HG03521 (cell line): ENCODE measurements around the gene FOXN3.

ENCODE experiments used
- ATAC-seq: cut with Tn5 transposase; IDR thresholded peaks from one replicate; pipeline ENCODE4 v1.9.1; 2021; ENCODE audit warnings: mild to moderate bottlenecking, moderate library complexity; ENCODE audit not compliant: unreplicated experiment

Gene FOXN3

DNA sequence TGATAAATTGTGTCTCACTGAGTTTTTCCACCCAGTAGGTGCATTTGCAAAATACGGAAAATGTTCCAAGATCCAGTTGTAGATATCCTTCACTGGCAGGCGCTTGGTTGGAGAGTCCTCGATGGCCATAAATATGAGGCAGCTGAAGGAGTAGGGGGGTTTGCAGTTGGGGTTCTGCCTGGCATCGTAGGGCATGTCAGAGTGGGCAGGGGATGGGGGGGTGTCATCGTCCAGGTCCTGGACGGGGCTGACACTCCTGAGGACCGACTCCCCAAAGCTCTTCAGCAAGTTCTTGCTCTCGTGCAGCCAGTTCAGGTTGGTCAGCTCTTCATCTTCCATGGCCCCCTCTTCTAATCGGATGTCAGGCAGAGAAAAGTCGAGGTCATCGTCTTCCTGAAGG, 5.1 kb downstream of the FOXN3 start:
- no peak for ATAC-seq

DNA sequence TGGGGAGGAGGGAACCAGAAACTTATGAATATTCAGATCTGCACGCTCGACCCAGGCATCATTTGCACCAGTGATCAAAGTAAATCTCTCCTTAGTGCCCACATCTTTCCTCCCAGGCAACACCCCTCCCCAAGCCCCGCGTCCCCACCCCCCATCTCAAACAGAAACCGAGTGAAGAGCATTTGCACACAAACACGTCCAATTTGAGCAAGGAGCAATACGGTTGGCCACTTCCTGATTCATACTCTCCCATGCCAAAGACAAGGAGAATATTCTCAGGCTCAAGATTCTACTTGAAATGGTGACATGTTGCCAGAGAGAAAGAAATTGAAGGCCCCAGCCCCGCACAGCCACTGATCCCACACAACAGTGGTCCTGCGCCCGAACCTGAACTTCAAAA, 7.1 kb downstream of the FOXN3 start:
- ATAC-seq: no peak

DNA sequence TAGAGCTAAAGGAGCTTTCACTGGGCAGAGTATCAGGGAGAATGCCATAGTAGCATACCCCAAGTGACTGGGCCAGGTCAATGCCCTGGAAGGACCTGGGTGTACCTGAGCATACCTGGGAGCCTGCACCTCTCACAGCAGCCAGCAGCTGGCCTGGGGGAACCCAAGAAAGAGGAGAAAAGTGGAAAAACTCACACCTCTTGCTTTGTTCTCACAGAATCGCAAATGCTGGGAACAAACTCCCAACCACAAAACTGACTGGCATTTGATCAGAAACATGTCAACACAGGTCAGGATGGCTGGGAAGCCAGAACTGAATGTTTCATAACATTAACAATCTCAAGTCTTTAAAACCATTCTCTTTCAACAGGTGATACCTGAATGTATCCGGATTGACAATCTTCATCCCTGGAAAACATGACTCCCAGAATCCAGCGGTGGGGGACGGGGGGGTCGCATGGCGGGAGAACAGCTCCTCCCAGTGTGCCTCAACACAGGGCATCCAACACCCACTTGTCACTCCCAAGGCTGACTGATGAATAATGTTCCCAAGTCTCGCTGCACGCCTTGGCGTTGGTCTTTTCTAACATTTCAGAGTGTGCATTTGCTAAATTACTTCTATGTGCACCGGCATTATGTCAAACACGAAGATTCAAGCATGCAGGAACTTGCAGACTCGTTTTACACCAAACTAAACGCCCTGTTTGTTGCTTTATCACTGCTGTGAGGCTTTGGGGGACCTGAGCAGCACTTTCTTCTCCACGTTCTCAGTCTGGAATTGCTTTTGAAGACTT, 7.9 kb downstream of the FOXN3 start:
- no peak for ATAC-seq

DNA sequence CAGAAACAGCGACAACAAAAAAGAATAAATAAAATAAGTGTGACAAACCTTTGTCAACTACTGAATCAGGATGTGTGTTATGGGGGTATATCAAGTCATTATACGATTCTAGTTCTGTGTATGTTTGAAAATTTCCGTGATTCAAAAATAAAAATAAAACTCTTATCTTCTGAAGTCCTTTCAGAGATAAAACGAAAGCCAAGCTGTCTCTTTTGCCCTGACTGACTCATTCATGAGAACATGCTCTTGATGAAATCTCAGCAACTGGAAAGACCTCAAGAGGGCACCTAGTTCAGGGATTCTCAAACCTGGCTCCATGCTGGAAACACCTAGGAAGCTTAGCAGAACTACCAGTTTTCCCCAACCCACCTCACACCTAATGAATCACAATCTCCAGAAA, 9.2 kb downstream of the FOXN3 start:
- no peak for ATAC-seq

DNA sequence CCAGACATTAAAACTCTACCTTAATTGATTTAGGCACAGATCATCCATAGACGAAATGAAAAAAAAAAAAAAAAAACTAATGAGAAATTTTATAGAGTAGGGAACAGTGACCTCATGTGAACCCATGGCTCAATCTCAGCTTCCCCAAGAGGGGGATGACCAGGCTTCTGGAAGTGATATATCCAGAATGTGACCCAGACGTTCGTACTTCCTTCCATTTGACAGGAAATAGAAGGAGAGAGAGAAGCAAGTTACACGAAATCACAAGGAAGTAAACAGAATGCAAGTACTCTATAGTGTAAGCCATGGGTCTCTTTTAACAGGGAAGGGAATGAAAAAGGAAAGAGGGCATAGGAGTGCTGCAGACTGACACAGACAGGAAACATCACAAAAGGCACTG, 10.1 kb downstream of the FOXN3 start:
- ATAC-seq: no peak

DNA sequence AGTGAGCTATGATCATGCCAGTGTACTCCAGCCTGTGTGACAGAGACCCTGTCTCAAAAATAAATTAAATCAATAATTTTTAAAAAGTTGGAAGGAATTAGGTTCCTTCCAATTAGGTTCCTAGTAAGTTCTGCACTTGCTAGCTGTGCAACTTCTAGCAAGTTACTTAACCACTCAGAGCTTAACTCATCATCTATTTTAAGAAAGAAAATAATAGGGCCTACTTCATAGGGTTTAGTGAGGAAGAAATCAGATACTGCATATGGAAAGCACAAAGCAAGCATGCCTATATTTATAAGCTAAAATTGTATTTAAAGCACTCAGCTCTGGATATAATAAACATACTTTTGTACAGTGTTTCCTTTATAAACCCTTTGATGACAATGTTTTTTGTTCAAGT, 10.7 kb downstream of the FOXN3 start:
- no peak for ATAC-seq

DNA sequence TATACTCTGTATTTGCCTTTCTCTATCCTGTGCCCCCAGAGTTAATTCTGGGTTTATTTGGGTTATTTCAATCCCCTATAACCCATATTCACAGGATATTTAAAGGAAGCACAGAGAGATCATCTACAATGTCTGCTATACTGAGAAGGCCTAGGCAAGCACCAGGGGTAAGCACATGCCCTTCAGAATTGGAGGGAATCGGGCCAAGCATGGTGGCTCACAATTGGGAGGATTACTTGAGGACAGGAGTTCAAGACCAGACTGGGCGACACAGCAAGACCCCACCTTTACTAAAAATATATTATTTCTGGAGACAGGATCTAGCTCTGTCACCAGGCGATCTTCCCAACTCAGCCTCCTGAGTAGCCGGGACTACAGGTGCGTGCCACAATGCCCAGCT, 11.3 kb downstream of the FOXN3 start:
- ATAC-seq: no peak

DNA sequence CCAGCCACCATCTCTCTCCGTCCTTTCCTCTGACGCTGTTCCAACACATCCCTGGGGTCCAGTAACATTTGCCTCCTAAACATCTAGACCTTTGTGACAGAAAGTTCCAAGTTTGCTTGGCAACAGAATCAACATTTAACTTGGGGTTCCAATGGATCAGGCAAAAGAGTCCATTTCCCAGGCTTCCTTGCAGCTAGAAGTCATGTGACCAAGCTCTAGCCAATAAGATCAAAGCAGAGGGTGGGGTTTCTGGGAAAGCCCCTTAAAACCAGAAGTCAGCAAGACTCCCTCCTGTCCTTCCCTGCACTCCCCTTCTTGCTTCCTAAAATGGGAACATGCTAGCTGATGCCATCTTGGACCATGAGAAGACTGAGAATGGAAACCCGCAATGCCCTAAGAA, 14.7 kb downstream of the FOXN3 start:
- ATAC-seq: no peak

DNA sequence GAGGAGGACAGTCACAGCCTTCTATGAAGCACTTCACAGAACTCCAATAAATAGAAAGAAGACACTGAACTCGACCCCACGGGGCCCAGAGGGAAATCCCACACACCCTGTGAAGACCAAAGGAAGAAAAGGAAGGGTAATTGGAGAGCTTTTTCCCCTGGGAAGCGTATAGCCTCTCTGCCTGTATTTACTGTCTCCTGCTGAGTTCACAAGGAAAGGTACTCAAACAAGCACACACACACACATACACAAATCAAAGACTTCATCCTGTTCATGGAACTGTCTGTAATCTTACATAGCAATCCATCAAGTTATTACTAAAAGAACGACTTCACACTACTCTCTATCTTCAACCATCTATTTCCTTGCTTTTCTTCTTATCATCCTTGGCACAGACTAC, 15.3 kb downstream of the FOXN3 start:
- no peak for ATAC-seq

DNA sequence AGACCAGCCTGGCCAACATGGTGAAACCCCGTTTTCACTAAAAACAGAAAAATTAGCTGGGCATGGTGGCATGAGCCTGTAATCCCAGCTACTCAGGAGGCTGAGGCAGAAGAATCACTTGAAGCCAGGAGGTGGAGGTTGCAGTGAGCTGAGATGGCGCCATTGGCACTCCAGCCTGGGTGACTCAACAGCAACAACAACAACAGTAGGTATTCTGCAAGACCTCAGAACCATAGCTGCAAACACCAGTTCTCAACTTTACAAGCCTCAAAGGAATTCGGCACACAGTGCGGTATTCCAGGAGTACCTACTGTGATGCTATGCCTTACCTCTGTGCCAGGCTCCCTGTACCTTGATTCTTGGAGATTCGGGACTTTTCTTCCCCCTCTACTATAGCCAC, 15.8 kb downstream of the FOXN3 start:
- ATAC-seq: no peak

DNA sequence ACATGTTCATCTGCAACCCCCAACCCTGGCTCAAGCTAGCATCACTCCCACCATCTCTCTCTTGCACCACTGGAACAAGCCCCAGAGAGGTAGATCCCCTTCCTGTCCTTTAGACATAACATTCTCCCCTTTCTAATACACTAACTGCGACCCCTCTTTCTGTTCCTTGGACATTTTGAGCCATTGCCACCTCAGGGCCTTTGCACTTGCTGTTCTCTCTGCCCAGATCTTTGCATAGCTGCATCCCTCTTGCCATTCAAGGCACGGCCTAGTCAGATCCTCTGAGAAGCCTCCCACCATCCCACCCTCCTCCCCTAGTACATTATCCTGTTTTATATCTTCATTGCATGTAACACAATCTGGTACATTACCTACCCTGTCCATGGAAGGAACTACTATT, 16.5 kb downstream of the FOXN3 start:
- ATAC-seq: no peak

DNA sequence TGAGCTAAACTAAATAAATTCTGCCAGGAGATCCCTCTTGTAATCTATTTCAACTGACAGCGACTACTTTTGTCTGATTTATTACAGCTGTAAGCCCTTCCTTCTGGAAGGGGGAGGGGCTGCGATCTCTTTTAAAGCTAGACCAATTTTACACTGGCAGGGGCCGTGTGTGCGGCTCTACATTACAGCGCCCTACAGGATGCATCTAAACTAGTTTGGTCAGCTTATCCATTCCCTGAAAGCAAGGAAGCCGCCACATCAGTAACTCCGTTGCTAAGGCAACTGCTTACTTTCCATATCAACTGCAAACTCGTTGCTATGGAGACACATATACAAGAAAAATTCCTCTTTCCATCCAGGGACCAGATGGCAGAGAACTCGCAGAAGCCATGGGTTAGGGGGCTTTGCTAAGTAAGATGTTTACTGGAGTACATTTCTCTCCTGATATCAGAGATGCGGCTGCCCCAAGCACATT, 17.4 kb downstream of the FOXN3 start:
- no peak for ATAC-seq

DNA sequence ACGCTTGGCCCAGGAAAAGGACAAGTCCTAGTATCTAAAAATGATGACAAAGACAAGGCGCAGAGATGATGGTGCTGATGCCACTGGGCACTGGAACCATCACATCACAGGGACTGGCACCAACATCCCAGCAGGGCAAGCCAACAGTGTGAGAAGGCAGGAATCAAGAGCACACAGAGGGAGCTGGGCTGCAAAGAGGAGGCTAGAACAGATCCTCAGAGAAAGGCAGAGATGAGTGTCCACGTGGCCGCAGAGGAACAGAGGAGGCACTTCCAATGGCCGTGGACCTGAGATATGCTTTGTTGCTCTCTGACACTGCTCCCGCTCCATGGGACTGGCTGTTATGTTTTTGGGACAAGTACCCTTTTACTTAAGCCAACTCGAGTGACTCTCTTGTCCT, 17.9 kb downstream of the FOXN3 start:
- no peak for ATAC-seq

DNA sequence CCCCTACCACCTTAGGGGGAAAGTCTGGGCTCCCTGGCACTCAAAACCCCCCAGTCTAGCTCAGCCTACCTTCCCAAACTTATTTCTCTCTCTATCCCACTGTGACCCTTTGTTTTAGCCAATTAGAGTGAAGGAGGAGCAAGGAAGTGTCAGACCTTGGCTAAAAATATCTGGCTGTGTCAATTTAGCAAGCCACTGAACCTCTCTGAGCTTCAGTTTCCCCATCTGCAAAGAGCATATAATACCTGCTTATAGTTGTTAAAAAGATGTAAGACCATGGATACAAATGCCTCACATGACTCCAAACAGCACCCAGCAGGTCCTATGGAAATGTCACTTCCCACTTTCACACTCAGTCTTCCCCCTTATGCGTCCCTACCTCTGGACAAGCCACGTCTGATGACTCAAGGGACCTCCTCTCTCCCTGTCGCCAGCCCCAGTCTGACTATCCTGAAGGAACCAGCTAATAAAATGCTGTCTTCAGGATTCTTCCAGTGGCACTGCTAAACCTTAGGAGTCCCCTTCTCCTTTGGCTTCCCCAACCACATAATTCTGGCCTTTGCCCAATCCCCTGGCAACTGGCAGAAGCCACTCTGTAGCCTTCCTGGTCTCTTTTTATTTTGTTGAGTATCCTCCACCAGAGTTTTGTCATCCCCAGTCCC, 19.3 kb downstream of the FOXN3 start:
- no peak for ATAC-seq

DNA sequence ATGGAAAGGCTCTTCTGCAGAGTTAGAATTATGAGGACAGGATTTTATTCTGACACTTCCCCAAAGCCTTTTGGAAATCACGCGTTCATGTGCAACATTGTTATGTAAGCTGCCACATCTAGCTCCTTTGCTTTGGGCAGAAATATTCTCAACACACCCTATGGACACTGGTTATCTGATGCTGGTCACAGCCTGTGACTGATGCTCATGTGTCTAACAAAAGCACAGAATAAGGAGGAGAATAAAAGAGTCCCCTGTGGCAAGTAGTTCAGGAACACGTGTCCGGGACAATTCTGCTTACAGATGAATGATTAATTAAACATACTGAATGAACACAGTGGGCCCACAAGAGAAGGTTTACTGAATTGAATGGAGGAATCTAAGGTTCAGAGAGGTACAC, 22.1 kb downstream of the FOXN3 start:
- ATAC-seq: no peak

DNA sequence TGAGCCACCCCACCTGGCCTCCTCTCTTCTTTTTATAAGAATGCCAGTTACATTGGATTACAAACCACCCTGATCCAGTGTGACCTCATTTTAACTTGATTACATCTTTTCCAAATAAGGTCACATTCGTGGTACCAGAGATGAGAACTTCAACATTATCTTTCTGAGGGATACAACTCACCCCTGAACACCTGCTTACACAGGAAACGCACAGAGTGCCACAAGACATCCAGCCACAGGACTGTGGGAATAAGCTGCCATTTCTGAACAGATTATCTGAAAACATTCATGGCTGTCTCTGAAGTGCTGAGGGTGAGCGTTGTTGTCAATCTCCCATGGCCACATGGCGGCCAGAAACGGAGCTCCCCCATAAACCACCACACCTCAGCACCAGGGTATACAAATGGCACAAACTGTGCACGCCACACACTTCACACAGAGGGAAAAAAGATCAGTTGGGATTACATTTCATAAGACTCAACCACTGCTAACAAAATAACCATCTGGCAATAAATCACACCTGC, 23.7 kb downstream of the FOXN3 start:
- ATAC-seq: no peak

DNA sequence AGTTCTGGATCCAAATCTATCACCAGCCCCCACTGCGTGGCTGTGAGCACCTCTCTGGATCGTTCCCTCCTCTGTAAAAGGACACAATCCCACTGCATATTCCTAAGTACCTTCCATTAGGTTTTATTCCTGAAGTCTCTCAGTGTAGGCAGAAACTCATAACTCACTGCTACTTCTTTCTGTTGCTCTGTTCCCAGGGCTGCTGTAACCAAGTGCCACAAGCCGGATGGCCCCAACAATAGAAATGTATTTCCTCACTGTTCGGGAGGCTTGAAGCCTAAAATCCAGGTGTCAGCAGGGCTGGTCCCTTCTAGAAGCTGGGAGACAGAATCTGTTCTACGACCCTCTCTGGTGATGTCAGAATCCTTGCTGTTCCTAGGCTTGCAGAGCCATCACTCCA, 24.9 kb downstream of the FOXN3 start:
- no peak for ATAC-seq

DNA sequence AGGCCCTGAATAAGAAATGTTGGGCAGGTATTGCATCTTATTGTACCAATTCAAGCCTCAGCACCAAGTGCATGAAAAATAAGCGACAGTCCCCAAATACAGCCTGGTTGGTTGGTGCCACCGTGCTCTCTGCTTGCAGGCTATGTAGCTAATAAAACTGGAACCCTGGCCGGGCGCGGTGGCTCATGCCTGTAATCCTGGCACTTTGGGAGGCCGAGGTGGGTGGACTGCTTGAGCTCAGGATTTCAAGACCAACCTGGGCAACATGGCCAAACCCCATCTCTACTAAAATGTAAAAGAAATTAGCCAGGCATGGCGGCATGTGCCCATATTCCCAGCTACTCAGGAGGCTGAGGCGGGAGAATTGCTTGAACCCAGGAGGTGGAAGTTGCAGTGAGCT, 25.5 kb downstream of the FOXN3 start:
- ATAC-seq: no peak

DNA sequence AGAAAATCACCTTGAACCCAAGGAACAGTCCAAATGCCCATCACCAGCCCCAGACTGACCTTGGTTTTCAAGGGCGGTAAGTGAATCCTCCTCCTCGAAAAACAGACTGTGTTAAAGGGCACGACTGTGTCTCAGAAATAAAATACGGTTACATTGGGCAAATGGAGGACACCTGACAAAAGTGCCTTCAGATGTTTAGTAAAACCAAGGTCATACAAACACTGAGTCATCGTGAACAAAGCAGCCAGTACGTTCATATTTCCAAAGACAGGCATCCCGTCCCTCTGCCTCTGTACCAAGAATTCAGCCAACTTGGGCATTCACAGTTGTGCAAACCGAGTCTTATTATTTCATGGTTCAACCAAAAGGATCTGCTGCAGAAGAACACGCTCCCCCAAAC, 25.9 kb downstream of the FOXN3 start:
- ATAC-seq: no peak

DNA sequence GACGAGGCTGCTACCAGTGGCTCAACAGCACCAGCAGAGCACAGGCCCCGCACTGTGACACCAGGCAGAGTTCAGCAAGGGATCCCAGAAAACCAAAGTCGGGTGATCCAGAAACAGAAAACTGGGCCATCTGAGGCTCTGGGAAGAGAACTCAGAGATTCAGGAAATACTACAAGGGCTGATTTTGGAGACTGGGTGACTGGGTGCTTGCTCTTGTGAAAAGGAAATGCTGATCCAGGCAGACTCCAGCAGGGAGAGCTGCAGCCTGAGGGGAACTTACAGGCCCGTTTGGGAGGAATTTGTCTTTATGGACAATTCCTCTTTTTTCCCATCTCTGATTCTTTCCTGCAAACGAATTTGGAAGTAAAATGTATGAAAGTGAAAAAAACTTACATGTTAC, 28.2 kb downstream of the FOXN3 start:
- no peak for ATAC-seq

DNA sequence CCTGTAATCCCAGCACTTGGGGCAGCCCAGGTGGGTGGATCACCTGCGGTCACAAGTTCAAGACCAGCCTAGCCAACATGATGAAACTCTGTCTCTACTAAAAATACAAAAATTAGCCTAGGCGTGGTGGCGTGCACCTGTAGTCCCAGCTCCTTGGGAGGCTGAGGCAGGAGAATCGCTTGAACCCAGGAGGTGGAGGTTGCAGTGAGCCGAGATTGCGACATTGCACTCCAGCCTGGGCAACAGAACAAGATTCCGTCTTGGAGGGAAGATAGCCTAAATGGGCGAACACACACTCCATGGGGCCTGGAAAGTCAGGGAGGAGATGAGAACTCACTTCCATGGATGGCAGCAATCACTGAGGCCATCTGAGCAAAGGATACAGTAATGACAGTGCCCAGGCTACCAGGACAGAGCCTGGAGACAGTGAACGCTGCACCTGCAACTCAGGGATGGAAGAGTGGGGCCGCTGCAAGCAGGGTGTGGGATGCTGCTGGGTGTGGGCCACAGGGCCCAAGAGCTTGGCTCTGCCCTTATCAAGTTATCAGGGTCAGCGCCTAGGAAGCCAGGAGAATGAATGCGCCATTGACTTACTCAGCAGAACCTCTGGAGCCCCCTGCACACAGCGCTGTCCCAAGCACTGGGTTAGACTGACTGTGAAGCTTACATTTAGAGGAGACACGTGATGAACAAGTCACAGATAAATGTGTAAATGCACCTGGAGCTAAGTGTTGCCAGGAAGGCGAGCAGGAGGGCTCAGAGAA, 28.9 kb downstream of the FOXN3 start:
- ATAC-seq: no peak
